NCI-H2171 treated with DMSO at 0.1 percent for 48 hours (cell line): Measurements from ENCODE around the gene TCF4.
A peak's percentile ranks its signal among the peaks of the same experiment; 100 is the strongest.

Source experiments
- DNase-seq: peaks from one replicate; lab custom pipeline; 2025; lab: John Stamatoyannopoulos, UW

The TCF4 gene

DNA sequence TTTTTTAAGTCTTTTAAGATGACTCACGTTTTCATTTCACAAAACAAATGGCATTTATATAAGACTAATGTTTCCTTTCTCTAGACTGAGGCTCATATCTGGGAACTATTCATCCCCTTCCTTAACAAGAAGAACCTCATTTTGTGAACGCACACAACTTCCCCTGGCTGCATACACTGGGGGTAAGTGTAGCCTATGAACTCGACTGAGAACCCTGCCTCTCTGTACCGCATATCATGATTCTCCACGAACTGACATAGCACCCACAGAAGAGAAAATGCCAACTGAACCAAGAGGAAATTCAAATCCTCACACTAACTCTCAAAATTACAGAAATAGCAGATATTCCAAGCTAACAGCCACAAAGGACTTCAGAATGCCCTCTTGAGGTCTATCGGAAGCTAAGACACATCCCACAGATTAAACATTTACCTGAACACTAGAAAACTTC, 236.7 kb downstream of the TCF4 start:
- no peak for DNase-seq

GRCh38 chr18:55349685-55350084, 238.3 kb downstream of the TCF4 start:
- DNase-seq = no peak

GRCh38 chr18:55346961-55347740, 240.8 kb downstream of the TCF4 start:
- DNase-seq = no peak

GRCh38 chr18:55346387-55346786, 241.6 kb downstream of the TCF4 start:
- DNase-seq = no peak

DNA sequence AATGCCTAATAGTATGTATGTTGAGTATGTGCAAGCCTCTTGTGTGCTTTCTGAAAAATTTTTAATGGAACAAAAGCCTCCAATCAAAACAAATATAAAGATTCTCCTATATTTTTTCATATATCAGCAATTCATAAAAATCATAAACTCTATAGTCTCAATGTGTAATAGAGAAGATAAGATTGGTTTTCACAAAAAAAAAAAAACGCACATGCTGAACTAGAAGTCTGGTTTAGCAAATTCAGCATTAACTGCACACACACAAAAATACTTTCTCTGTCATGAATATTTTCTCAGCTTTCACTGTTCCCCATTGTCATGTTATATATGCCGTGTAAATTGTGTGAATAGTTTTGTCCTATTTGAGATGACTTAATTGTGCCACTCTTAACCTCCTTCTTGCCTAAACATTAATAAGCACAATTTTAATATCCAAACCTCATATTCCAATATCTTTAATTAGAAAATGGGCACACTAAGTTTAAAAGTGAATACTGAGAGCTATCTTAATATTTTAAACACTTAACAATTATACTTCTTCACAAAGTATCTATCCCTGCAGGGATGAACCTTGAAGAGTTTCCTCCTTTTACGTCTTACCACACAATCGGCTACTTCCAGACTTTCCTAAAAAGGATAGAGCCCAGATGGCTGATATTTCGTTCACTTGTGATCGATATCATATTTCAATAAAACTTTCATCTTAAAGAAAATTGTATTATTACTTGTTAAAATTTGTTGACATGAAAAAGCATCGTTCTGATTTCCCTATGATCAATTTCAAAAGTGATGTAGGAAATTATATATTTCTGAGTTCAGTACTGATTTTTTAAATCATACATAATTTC, 242.7 kb downstream of the TCF4 start:
- DNase-seq = no peak

DNA sequence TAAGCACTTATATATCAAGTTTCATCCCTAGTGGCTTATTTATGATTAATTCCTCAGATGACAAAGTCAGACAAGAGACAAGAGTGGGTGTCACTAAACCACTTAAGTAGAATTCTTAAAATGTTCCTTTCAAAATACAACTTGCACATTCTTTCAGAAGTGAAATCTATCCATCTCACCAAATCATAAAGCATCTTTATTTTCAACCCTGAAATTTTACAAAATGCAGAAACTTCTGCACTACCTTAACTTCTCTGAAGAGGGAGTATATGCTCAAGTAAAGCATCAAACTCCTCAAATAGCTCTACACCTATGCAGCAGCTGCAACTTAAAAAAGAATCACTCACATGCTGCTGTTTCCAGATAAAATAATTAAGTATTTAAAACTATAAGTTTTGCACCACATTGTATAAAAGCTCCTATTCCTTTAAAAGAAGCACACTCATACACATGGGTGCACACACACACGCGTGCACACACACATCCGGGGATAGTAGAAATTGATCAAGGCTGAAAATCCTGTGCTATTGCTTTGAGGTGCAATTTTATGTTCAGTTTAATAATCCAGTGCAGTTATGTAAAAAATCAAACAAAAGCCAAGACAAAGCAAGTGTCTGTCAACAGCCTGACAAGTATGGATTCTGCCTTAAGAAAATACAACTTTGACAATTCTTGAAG, 244.5 kb downstream of the TCF4 start:
- DNase-seq = peak; percentile 64

- no peak for DNase-seq
Measured at GRCh38 chr18:55340998-55341397, 247.0 kb downstream of the TCF4 start.

DNA sequence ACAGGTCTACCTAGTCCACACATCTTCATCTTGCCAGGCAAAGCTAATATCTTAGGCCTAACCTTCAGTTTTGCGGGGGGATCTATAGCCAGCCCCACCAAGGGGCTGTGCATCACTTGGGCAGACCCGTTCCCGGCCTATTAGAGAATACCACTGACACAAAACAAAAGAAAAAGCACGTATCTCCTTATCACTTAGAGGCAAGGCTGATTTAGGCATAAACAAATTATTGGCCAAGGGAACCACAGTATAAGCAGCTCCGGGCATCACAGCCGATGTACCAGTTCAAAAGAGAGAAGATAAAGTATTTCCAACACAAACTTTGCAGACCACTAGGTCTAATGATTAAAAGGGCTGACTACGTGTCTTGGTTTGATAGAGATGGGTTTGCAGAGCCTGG, 248.0 kb downstream of the TCF4 start:
- no peak for DNase-seq

DNA sequence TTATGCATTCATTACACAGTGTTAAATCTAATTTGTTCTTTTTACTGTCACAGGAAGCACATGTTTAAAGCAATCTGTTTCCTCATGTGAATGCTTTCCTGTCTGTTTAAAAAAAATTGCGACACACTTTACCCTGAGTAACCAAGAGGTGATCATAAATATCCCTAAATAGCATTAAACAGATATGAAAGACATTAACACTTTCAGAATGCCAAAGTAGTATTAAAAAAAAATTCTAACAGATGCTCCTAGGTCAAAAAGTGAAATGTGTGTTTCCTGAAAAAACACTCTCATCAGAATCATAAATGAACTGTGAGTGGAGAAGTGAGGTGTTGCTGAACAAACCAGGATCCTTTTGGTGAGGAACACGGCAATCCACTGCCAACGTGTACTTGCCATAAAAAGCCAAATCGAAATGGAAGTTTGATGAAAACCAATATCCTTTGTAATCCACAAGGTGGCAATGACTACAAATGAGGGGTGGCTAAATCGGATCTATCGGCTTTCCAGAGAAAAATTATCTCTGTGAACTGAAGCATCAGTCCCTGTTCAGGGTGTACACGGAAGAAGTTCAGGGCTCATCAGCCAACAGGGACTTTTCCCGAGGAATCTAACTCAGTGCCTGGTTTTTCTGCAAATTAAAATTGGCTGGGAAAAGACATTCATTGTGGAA, 248.9 kb downstream of the TCF4 start:
- peak; percentile 48 for DNase-seq

GRCh38 chr18:55337908-55338521, 250.0 kb downstream of the TCF4 start:
- DNase-seq = no peak

GRCh38 chr18:55337138-55337537, 250.9 kb downstream of the TCF4 start:
- no peak for DNase-seq

DNA sequence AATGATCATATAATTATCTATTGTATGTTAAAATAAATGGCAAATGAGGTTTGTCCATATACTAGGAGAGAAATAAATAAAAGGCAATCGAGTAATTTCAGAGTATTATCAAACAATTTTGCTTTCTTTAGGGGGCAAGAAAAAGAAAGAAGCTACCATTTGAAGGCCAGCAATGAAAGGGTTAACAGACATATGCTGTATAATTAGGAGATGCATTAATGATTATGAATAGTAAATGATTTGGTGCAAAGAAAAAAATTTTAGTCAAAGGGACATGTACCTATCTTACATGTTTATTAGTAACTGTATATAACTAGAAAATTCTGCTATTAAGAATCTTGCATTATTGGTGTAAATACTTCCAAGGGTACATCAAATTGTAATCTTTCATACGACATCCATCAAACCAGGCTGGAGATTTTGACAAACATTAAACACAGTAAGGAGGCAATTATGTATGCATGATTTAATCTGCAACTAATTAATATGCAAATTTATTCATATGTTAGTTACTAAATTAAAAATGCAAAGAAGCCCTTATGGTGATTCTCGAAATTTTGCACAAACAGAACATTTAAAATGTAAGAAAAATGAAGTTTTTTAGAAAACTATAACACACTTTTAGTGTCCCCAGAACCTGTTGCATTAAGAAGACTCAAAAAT, 251.4 kb downstream of the TCF4 start:
- DNase-seq = no peak

DNA sequence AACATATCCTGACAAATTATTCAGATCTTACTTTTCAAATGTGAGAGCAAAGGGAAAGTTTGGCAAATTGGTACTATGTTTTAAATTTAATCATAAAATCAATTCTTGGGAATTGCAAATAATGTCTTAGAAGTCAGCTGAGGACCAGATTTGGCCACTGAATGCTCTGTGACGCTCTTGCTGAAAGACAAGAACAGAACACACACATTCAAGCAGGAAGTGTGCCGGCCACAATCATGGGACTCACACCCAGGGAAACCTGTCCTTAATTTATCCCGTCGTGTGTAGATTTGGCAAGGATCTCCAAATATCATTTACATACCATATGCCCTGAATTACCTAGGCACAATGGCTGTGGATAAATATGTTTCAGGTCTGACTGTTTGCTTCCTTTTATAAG, 253.1 kb downstream of the TCF4 start:
- peak; percentile 65 for DNase-seq

GRCh38 chr18:55331301-55331700, 256.7 kb downstream of the TCF4 start:
- no peak for DNase-seq

- DNase-seq = no peak
Measured at GRCh38 chr18:55328301-55328700, 259.7 kb downstream of the TCF4 start.

- no peak for DNase-seq
Measured at GRCh38 chr18:55327454-55327853, 260.5 kb downstream of the TCF4 start.

DNA sequence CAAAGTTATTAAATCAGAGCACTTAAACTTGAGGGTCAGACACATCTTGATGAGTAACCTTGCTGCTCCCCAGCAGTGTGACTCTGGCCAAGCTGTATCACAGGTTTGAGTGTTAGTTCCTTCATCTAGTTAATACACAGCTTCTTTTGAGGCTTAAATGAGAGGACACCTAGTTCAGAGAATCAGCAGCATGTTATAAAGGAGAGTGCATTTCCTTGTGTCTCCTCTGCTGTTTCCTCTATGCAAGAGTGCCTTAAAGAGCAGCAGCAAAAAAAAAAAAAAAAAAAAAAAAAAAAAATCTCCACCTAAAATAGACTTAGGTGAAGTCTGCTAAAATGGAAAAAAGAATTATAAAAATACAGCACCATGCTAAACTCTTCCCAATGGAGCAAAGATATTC, 261.9 kb downstream of the TCF4 start:
- peak; percentile 49 for DNase-seq

DNA sequence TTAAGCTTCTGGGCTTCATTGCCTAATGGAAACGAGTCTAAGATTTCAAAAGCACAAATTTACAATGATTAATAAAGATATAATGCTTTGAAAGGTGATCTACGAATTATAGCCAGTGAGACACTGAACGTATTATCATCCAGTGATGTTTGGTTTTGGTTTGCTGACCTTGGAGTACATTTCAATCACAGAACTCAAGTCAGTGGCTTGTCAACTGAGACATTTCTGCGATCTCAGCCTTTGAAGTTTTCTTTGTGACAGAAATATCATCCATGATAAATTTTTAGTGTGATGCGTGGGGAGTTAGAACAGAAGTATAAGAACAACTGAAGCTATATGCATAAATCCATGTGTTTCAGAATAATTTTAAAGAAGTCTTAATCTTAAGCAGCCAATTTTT, 263.8 kb downstream of the TCF4 start:
- no peak for DNase-seq

GRCh38 chr18:55323051-55323994, 264.7 kb downstream of the TCF4 start:
- DNase-seq = peak; percentile 84

DNA sequence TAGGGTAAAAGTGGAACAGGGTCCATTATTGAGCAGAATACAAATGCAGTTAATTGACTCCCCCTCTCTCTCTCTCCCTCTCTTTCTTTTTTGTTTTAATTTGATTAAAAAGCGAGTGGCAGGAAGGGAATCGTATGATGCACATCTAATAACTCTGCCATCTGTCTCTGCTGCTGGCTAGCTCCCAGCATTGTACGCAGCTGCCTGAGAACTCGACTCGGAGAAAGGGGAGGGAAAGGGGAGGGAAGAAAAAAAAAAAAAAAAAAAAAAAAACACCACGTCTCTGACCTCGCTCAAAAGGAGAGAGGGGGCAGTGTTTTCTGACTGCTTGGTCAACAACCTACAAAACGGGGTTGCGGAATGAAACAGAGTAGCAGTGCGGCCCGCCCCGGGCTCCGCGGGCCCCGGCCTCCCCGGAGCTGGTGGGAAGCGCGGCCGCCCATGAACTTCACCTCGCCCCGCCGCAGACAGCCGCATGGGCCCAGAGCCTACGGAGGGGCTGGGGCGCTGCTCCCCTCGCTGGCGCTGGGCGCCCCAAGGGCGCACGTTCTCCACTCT, 265.7 kb downstream of the TCF4 start:
- peak; percentile 97 for DNase-seq
